K562 (cell line): ENCODE data around the gene MMEL1. TPM values are rescaled to one million over a fixed set of nuclear protein-coding genes. Genes with fewer than 3 reads are reported as not detected.

Experiments used
- CHD7 ChIP-seq: fragments of 200-600 bp; sonication (generic); IDR thresholded peaks from one replicate; pipeline ENCODE4 v1.6.1; 2012; ENCODE audit warnings: mild to moderate bottlenecking, low read depth, low read length, inconsistent platforms
- NKRF ChIP-seq: fragments of 450-650 bp; IDR thresholded peaks from 2 replicates; pipeline ENCODE4 v1.6.1; 2016; ENCODE audit warnings: borderline replicate concordance
- NONO ChIP-seq, 2 experiments: fragments of 200-400 bp in 1 of 2; fragments of 450-650 bp in 1 of 2; formaldehyde crosslinking in 1 of 2; IDR thresholded peaks; 2 replicates each; pipeline ENCODE4 v1.6.1; 2017; ENCODE audit warnings: low read depth in 2 of 2, mild to moderate bottlenecking in 2 of 2, moderate library complexity in 2 of 2, low read length in 1 of 2
- POLR2A ChIP-seq: fragments of 450-650 bp; conservative IDR thresholded peaks from 2 replicates; pipeline ENCODE4 v1.6.1; 2016
- polyA plus RNA-seq, 8 experiments: library from polyadenylated mRNA; depleted of rRNA in 4 of 8; stranded (reverse) in 5 of 8; unstranded in 3 of 8; fragments of >200 nt; fragmentation: Nextera tagmentation in 2 of 8; fragmentation: Illumina TruSeq in 1 of 8; extraction: Ambion mirVana in 2 of 8; extraction: Trizol in 1 of 8; gene quantifications; 2 replicates each; pipeline versions ENCODE4 v1.2.1 to v1.2.3, GENCODE V29; 2011 to 2014; ENCODE audit warnings: inconsistent platforms in 1 of 8, missing spikeins in 1 of 8
- total RNA-seq, 7 experiments: library from RNA; depleted of rRNA in 6 of 7; stranded (reverse); fragments of >200 nt in 6 of 7; fragmentation: Illumina TruSeq in 2 of 7; extraction: Trizol in 2 of 7; gene quantifications; 2 replicates each; pipeline versions ENCODE4 v1.2.1 to v1.2.3, GENCODE V29; 2011 to 2021; ENCODE audit warnings: low replicate concordance in 1 of 7

Gene MMEL1
- total and polyA plus RNA-seq, 9 of the 15 experiments (the other 6 are each of a cell fraction or from before 2014, with no cell fraction given): not detected

- TF ChIP-seq CHD7: no peak
- no peak for TF ChIP-seq POLR2A
- TF ChIP-seq NONO (IDR thresholded peaks at IDR 0.05; ENCODE audit: low read depth in 2 of 2, low read length in 1 of 2): no peak
- TF ChIP-seq NKRF: no peak
Observed at GRCh38 chr1:2589431-2590232, 43.2 kb downstream of the MMEL1 start (continued).
